Mononuclear cell (primary cell): Measurements from ENCODE around the gene C1QTNF4. TPM values are rescaled to one million over a fixed set of nuclear protein-coding genes. Genes with fewer than 3 reads are reported as not detected.
"Not testable (repeated sequence)": the region's sequence is repeated elsewhere in the genome, so short reads cannot be mapped to it uniquely, and the experiment has no call there.

Experiments
- H3K27me3 ChIP-seq: 2 replicates; pipeline ENCODE4 v1.6.0; 2011; ENCODE audit warnings: low read length, control low read depth; ENCODE audit not compliant: insufficient read depth
- H3K4me1 ChIP-seq: 2 replicates; pipeline ENCODE4 v1.5.1; 2011; ENCODE audit warnings: mild to moderate bottlenecking, low read length, control low read depth; ENCODE audit not compliant: insufficient read depth
- H3K4me3 ChIP-seq: 2 replicates; pipeline ENCODE4 v1.5.1; 2011; ENCODE audit warnings: mild to moderate bottlenecking, low read length, moderate library complexity
- H3K9me3 ChIP-seq: 2 replicates; pipeline ENCODE4 v1.5.1; 2011; ENCODE audit warnings: low read depth, mild to moderate bottlenecking, control low read depth, low read length
- total RNA-seq: library from RNA; depleted of rRNA; stranded (reverse); fragments of >200 nt; gene quantifications from one replicate; pipeline ENCODE4 v1.2.3, GENCODE V29; 2012

The C1QTNF4 gene
- total RNA-seq, 1 donor, result 0.31 TPM

- Histone ChIP-seq H3K4me3 (peak overlapping the region; percentile 85), H3K27me3 (no peaks in the 10 kb centered on the region), H3K9me3 (no peaks in the 10 kb centered on the region), H3K4me1 (peaks cover 30% of the 10 kb centered on the region)
Measured at GRCh38 chr11:47564933-47565339, 29.3 kb downstream of the C1QTNF4 start.

- H3K9me3 ChIP-seq, H3K4me3 ChIP-seq, H3K27me3 ChIP-seq: not testable (repeated sequence)
- peaks cover 30% of the 10 kb centered on the region for H3K4me1 ChIP-seq
Measured at GRCh38 chr11:47564366-47564765, 29.8 kb downstream of the C1QTNF4 start.

- peaks cover 30% of the 10 kb centered on the region for H3K4me1 ChIP-seq
- H3K4me3 ChIP-seq, H3K27me3 ChIP-seq, H3K9me3 ChIP-seq: not testable (repeated sequence)
Measured at GRCh38 chr11:47562393-47562792, 31.8 kb downstream of the C1QTNF4 start.

GRCh38 chr11:47560426-47560825 lies 33.8 kb downstream of the C1QTNF4 start:
- peaks cover 17% of the 10 kb centered on the region for H3K4me1 ChIP-seq
- H3K27me3 ChIP-seq, result no peaks in the 10 kb centered on the region
- H3K9me3 ChIP-seq, result no peaks in the 10 kb centered on the region
- no peak overlapping the region for H3K4me3 ChIP-seq

- no peaks in the 10 kb centered on the region for H3K27me3 ChIP-seq
- H3K4me1 ChIP-seq, result peaks cover 9% of the 10 kb centered on the region
- no peaks in the 10 kb centered on the region for H3K9me3 ChIP-seq
- H3K4me3 ChIP-seq, result no peak overlapping the region
Measured at GRCh38 chr11:47558695-47559094, 35.5 kb downstream of the C1QTNF4 start.

- peaks cover 18% of the 10 kb centered on the region for H3K4me1 ChIP-seq
- not testable (repeated sequence) for H3K27me3 ChIP-seq, H3K4me3 ChIP-seq, H3K9me3 ChIP-seq
Measured at GRCh38 chr11:47557004-47557403, 37.2 kb downstream of the C1QTNF4 start.

GRCh38 chr11:47553406-47553743 lies 40.8 kb downstream of the C1QTNF4 start:
- H3K27me3 ChIP-seq, result no peaks in the 10 kb centered on the region
- peaks cover 45% of the 10 kb centered on the region for H3K4me1 ChIP-seq
- H3K4me3 ChIP-seq, result peak overlapping the region; percentile 94
- no peaks in the 10 kb centered on the region for H3K9me3 ChIP-seq

GRCh38 chr11:47552566-47553405 lies 41.4 kb downstream of the C1QTNF4 start, which contains the start of gene CELF1:
CELF1 (minus strand) TSS chr11:47553132; CDS start chr11:47499523, 53,609 bp downstream.
- Histone ChIP-seq H3K4me1 (peaks cover 51% of the 10 kb centered on the region), H3K9me3 (no peaks in the 10 kb centered on the region), H3K4me3 (peak within 1 kb of the TSS; percentile 94), H3K27me3 (no peaks in the 10 kb centered on the region)

- no peaks in the 10 kb centered on the region for H3K9me3 ChIP-seq
- H3K4me3 ChIP-seq, result peak overlapping the region; percentile 94
- peaks cover 58% of the 10 kb centered on the region for H3K4me1 ChIP-seq
- H3K27me3 ChIP-seq, result no peaks in the 10 kb centered on the region
Measured at GRCh38 chr11:47552056-47552565, 42.1 kb downstream of the C1QTNF4 start.

- peak overlapping the region; percentile 9 for H3K4me3 ChIP-seq
- no peaks in the 10 kb centered on the region for H3K27me3 ChIP-seq
- H3K4me1 ChIP-seq, result peaks cover 64% of the 10 kb centered on the region
- H3K9me3 ChIP-seq, result no peaks in the 10 kb centered on the region
Measured at GRCh38 chr11:47551086-47551485, 43.1 kb downstream of the C1QTNF4 start.

GRCh38 chr11:47550288-47551047 lies 43.7 kb downstream of the C1QTNF4 start:
- Histone ChIP-seq H3K4me1 (peaks cover 64% of the 10 kb centered on the region), H3K27me3 (no peaks in the 10 kb centered on the region), H3K9me3 (no peaks in the 10 kb centered on the region), H3K4me3 (peak overlapping the region; percentile 9)

GRCh38 chr11:47546274-47546673 lies 47.9 kb downstream of the C1QTNF4 start:
- H3K27me3 ChIP-seq, H3K9me3 ChIP-seq, H3K4me3 ChIP-seq: not testable (repeated sequence)
- H3K4me1 ChIP-seq, result peaks cover 74% of the 10 kb centered on the region

GRCh38 chr11:47545298-47545697 lies 48.9 kb downstream of the C1QTNF4 start:
- no peaks in the 10 kb centered on the region for H3K27me3 ChIP-seq
- peaks cover 71% of the 10 kb centered on the region for H3K4me1 ChIP-seq
- H3K9me3 ChIP-seq, result no peaks in the 10 kb centered on the region
- no peak overlapping the region for H3K4me3 ChIP-seq

- Histone ChIP-seq H3K9me3 (no peaks in the 10 kb centered on the region), H3K4me3 (no peak overlapping the region), H3K4me1 (peaks cover 57% of the 10 kb centered on the region), H3K27me3 (no peaks in the 10 kb centered on the region)
Measured at GRCh38 chr11:47541070-47541469, 53.1 kb downstream of the C1QTNF4 start.

GRCh38 chr11:47539681-47540039 lies 54.6 kb downstream of the C1QTNF4 start:
- H3K4me3 ChIP-seq, result no peak overlapping the region
- H3K9me3 ChIP-seq, result no peaks in the 10 kb centered on the region
- H3K27me3 ChIP-seq, result no peaks in the 10 kb centered on the region
- peaks cover 56% of the 10 kb centered on the region for H3K4me1 ChIP-seq
